GM04503 (cell line): ENCODE measurements around the gene GRIA2.
"Not testable (repeated sequence)": the region's sequence is repeated elsewhere in the genome, so short reads cannot be mapped to it uniquely, and the experiment has no call there.

Source experiments
- DNase-seq: peaks from one replicate; pipeline ENCODE4 v3.0.0-alpha.2; 2012; ENCODE audit warnings: low read depth

GRIA2 gene

GRCh38 chr4:157220371-157220881, at the start of gene GRIA2:
GRIA2 (plus strand) TSS chr4:157220728; CDS start chr4:157221043, 315 bp downstream.
- DNase-seq, result no peak

GRCh38 chr4:157172011-157172410, 48.5 kb upstream of the GRIA2 start:
- DNase-seq, result no peak

DNA sequence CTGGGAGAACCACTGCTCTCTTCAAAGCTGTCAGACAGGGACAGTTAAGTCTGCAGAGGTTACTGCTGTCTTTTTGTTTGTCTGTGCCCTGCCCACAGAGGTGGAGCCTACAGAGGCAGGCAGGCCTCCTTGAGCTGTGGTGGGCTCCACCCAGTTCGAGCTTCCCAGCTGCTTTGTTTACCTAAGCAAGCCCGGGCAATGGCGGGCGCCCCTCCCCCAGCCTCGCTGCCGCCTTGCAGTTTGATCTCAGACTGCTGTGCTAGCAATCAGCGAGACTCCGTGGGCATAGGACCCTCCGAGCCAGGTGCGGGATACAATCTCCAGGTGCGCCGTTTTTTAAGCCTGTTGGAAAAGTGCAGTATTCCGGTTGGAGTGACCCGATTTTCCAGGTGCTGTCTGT, 40.3 kb upstream of the GRIA2 start:
- not testable (repeated sequence) for DNase-seq

DNA sequence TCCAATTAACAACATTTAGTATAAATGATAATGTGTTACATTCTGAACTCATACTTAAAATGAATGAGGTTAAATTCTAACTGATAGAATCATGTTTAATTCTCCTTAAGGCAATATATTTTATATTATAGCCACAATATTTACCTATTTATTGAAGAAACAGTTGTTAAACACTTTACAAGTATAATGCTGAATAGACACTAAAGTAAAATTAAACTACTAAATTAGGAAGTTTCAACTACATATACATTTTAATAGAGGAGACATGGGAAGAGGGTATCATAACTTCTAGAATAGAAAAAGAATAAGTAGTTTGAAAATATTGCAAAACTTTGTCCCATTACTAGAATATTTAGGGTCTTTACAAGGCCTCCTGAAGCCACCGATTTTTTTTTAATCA, 36.2 kb upstream of the GRIA2 start:
- no peak for DNase-seq

- DNase-seq, result no peak
These were observed 35.2 kb upstream of the GRIA2 start for GRCh38 chr4:157185363-157185762.

DNA sequence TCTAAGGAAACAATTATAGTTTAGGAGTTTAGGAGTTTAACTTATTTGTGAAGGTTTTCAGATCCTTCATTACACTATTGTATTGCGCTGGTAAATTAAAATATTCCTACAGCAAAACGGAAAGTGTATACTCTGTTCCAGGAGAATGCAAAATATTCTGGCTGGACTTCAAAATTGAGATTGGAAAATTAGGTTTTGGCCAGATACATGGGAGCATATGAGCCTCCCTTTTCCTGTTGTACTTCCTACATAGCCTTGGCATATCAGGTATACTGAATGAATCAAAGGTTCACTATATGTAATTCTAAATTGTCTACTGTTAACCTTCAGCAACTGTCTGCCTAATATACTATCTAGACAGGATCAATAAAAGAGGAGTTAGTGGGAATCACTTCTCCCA, 25.2 kb upstream of the GRIA2 start:
- DNase-seq, result no peak

DNA sequence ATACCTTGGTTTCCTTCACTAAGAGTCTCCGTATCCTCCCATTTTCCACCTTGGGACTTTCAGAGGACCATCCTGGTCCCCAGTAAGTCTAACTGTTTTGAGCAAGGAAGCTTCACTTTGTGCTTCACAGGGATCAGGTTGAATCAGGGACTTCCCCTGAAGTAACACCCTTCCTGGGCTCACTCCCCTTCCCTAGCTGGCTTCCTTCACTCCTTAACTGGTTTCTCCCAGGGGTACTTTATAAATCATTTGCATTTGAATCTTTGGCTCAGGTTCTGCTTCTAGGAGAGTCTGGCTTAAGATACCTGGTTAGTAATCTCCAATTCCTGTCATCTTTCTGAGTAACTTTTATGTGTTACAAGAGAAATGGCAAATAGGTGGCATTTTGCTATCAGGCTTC, 24.5 kb upstream of the GRIA2 start:
- DNase-seq, result no peak

GRCh38 chr4:157204634-157205244, 15.8 kb upstream of the GRIA2 start:
- no peak for DNase-seq

- no peak for DNase-seq
These were observed 2.8 kb upstream of the GRIA2 start for GRCh38 chr4:157217708-157218107.

DNA sequence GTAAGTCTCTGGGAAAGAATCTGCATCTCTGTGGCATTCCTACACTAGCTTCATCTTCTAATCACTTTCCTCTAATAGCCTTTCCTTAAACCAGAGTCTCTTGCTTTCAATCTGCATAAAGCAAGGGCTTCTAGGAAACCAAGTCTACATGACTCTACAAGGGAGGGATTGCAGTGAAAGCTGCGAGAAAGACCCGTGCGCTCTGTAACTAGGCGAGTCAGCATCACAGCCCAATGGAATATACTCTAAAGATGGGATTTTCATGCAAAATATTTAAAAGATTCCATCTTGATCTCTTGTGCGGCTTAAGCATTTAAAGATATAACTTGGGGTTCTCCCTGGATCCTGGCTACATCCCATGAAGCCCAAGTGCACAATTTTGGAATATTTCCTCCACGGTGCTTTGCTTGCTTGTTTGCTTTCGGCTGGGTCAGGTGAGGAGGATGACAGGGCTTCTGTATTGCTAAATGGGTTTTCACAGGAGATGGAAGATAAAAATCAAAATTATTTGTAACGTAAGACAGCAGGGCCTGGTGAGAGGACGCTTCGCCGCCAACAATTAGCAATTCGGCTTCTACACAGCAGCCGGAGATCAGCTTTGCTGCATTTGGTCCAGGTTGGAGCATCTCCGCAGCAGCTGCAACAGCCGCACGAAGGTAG, 687 bp upstream of the GRIA2 start:
- no peak for DNase-seq

DNA sequence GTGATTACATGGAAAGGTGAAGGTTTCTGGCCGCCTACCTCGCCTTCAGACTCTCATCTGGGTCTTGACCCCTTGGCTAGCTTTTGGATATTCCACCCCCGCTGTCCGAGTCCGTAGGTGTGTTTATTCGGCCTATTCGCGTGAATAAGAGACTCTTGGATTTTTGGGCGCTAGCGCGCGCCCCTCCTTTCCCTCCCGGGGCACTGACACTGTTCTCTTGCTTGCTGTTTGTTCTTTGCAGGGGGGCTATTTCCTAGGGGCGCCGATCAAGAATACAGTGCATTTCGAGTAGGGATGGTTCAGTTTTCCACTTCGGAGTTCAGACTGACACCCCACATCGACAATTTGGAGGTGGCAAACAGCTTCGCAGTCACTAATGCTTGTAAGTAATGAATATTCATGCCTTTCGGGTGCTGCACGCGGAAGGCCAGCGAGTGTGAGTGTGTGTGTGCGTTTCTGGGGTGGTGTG, 932 bp downstream of the GRIA2 start:
- DNase-seq, result no peak

- DNase-seq, result no peak
These were observed 1.6 kb downstream of the GRIA2 start for GRCh38 chr4:157221895-157222770.

DNA sequence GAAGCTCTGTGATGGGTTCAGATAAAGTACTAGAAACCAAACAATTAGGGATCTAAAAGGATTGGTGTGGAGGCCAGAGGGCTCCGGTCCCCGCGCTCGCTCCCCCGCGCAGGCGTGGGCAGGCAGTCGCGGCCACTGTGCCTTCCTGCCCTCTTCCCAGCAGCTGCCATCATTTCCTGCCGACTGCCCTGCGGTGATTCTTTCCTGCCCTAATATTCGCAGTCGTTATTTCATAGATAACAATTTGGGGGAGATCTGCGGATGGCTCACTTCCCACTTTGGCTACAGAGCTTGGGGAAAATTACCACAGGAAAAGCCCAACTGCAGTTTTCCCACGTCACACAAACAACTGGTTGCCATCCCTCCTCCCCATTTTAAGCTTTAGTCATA, 2.2 kb downstream of the GRIA2 start:
- no peak for DNase-seq

DNA sequence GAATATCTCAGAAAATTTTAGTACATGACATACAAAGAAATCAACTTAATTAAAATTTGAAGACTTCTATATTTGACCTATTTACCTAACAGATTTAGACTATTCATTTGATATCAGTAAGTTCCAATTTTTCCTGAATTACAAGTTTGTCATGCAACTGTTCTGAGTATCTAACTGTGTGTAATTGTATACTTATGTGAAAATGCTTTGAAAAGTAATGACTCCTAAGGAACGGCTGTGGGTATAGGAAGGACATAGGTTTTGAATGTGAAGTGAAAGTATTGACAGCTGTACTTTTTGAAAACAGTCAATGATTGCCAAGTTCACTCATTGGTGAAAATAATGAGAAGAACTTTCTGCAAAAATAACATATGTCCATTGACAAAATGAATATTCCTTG, 2.9 kb downstream of the GRIA2 start:
- DNase-seq, result no peak

DNA sequence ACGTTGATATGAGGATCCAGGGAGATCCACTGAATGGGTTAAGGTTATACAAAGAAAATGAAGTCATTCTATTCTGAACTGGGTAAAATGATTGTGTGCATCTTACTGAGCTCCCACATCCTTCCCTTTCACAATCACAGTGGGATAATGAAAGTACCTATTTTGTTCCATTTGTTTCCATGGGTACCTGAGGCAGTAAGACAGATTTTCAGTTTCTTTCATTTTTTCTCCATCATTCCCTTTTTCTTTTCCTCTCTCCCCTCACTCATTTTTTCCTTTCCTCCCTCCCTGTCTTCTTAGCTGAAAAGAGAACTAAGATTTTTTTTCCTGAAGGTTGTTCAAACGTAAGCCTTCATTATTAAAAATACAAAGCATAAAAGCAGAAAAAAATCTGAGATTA, 4.6 kb downstream of the GRIA2 start:
- no peak for DNase-seq

DNA sequence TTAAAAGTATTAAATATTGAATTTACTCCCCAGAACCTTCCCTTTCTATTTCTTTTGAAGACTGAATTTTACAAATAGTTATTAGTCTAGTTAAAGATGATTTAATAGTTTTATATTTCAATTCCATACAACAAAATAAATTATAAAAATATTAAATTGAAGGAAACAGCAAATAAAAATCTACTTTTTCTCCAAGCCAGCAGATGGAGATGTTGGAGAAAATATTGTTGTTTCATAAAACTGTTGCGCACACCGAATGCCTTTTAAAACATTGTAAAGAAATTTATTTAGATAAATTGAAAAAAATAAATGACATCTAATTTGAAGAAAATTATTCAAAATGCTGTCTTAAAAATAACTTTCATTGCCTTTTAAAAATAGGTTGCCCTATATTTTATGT, 5.5 kb downstream of the GRIA2 start:
- no peak for DNase-seq

DNA sequence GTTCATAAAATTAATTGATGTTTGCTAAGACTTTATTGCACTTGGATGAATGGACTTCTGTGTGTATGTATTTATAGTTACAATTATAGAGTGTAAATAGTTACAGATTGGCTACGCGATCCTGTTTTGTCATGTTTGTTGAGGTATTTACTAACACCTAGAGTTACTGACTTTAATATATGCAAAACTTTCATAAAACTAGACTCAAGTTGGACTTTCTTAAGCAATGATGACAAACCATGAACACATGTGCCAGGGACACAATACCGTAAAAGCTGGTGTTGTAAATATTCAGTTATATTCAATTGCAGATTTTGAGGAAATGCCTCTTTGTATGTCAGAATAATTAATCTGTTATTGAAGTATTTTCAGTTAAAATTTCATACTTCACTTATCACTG, 6.1 kb downstream of the GRIA2 start:
- no peak for DNase-seq

DNA sequence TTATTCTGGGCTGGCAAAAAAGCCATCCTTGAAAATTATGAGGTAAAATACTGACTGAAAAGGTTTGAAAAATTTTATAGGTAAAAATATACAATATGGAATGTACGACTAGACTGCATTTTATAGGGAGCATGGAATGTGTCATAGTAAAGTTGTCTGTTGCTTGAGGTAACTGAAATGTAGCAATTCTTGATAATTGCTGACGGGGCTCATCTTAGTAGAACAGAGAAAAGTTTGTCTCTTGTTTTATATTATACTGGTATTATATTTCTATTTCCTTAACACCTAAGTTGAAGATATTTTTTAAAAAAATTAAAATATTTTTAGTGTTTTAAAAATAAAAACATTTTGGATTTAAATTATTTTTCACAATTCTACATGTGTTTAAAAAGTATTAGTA, 11.0 kb downstream of the GRIA2 start:
- DNase-seq, result no peak

DNA sequence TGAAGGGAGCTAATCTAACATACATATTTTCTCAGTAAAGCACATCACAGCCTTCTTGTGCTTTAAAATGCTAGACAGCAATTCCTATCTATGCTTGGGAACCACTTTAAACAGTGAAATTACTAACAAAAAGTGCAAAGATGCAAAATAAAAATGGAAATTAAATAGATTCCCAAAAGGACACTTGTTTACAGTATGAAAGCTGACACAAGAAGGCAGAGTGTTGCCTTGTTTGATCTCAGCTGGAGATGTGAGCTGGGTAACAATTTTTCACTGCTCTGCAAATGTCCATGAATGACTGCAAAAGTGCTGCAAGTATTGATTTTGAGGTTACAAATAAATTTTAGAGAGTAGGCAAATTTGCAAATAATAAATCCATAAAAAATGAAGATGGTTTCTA, 22.3 kb downstream of the GRIA2 start:
- no peak for DNase-seq

DNA sequence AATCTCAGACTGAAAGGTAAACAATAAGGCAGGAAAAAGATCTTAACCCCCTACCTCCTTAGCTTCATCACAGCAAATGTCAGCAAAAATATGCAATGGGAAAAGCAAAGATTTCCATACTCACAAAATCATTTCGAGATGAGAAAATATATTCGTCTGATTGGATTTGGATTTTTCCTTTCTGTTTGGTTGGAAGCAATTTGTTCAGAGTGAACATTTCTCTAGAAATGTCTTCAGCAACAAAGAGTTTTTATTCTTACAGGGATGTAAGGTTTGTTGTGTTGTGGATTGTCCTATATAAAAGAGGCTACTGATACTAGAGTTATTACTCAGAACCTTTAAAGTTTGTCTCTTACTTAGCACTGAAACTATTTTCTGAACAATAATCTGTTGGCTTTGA, 23.8 kb downstream of the GRIA2 start:
- DNase-seq, result no peak

DNA sequence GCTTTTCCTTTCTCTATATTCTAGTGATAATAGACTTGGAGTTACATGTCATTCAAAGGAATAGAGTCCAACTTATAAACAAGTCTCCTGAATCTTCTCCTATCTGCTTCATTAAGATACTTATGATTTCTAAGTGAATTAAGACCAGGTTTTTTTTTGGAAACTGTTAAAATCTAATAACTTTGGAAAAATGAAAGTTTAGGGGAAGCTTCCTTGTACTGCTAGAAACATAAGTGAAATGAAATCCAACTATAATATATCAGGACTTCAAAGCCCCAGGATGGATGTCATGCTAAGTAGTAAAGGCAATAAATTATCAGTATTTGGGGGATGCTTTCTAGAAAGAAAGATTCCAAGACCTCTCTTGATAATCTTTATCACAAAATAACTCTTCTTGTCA, 24.8 kb downstream of the GRIA2 start:
- no peak for DNase-seq

GRCh38 chr4:157246964-157247363, 26.4 kb downstream of the GRIA2 start:
- DNase-seq, result no peak

- DNase-seq, result not testable (repeated sequence)
These were observed 37.6 kb downstream of the GRIA2 start for GRCh38 chr4:157258165-157258564.
